UCSD-AML1 (cell line): ENCODE data around the gene WDR93.
"Not testable (repeated sequence)": the region's sequence is repeated elsewhere in the genome, so short reads cannot be mapped to it uniquely, and the experiment has no call there.

Experiments used
- DNase-seq: peaks from one replicate; lab custom pipeline; 2025; ENCODE audit not compliant: unreplicated experiment; lab: John Stamatoyannopoulos, UW

Gene WDR93

GRCh38 chr15:89766357-89767311, 76.0 kb downstream of the WDR93 start:
- no peak for DNase-seq

- no peak for DNase-seq
Observed at GRCh38 chr15:89767411-89767915, 76.9 kb downstream of the WDR93 start.

GRCh38 chr15:89768071-89768500, 77.5 kb downstream of the WDR93 start:
- no peak for DNase-seq

- no peak for DNase-seq
Observed at GRCh38 chr15:89769366-89769765, 78.8 kb downstream of the WDR93 start.

DNA sequence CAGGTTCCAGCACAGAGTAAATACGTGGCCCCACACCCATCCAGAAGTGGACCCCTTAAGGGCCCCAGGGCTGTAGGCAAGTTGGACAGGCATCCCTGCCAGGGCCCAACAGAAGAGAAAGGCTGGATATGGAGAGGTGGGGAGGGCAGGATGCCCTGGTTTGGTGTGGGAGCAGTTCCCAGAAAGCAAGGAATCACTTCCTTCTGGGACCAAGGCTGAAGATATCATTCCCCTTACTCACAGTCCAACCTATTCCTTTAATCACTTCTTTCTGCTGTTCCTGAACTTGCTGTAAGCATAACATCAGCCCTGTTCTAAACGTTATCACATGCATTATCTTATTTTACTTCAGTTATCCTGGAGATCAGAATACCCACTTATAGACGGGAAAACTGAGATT, 79.4 kb downstream of the WDR93 start:
- DNase-seq: no peak

DNA sequence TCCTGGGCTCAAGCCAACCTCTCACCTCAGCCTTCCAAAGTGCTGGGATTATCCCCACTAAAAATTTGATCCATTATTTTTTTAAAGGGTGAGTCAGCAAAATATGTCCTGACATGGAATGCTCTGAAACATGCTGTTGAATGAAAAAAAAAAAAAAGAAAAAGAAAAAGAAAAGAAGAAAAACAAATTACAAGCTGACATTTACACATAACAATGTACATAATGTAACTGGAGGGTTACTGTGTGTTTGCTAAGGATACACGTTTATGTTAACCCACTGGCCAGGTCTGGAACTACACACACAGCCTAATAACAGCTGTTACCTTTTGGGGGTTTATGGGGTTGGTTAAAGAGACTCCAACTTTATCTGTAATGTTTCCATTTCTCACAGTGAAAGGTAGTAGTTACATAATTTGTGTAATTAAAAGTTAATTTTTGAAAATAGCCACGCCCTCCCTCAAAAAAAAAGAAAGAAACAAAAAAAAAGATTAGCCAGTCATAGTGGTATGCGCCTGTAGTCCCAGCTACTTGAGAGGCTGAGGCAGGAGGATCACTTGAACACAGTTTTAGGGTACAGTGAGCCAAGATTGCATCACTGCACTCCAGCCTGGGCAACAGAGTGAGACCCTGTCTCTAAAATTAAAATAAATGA, 82.4 kb downstream of the WDR93 start:
- no peak for DNase-seq

DNA sequence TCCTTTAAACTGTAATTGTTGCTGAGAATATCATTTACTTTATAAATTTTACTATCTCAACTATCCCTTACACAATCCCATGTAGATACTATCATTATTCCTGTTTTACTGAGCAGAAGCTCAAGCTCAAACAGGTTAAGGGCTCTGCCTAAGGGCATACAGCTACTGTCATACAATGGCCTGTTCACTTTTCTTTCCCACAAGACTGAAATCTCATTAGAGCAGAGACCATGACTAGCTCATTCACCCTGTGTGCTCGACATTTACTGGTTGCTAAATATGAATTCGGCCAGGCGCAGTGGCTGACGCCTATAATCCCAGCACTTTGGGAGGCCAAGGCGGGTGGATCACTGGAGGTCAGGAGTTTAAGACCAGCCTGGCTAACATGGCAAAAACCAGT, 83.9 kb downstream of the WDR93 start:
- DNase-seq: no peak

GRCh38 chr15:89775815-89776214, 85.2 kb downstream of the WDR93 start:
- DNase-seq: no peak

DNA sequence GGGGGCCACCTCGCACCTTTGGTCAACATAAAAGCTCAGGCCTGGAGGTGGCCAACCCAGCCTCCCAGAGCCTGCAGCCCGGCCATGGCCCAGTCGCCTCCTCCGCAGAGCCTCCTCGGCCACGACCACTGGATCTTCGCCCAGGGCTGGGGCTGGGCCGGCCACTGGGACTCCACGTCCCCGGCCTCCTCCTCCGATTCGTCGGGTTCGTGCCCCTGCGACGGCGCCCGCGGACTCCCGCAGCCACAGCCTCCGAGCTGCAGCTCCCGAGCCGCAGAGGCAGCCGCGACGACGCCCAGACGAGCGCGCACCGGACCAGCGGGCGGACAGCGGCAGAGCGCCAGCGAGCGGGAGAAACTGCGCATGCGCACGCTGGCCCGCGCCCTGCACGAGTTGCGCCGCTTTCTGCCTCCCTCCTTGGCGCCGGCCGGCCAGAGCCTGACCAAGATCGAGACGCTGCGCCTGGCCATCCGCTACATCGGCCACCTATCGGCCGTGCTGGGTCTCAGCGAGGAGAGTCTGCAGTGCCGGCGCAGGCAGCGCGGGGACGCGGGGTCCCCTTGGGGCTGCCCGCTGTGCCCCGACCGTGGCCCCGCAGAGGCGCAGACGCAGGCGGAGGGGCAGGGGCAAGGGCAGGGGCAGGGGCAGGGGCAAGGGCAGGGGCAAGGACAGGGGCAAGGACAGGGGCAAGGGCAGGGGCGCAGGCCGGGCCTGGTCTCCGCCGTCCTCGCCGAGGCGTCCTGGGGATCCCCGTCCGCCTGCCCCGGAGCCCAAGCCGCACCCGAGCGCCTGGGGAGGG, 85.9 kb downstream of the WDR93 start, which contains the start of gene MESP2:
MESP2 (plus strand) TSS at position 59 of the 799 bp plus-strand sequence; CDS start at position 85, 26 bp downstream.
- peak; percentile 52 for DNase-seq

DNA sequence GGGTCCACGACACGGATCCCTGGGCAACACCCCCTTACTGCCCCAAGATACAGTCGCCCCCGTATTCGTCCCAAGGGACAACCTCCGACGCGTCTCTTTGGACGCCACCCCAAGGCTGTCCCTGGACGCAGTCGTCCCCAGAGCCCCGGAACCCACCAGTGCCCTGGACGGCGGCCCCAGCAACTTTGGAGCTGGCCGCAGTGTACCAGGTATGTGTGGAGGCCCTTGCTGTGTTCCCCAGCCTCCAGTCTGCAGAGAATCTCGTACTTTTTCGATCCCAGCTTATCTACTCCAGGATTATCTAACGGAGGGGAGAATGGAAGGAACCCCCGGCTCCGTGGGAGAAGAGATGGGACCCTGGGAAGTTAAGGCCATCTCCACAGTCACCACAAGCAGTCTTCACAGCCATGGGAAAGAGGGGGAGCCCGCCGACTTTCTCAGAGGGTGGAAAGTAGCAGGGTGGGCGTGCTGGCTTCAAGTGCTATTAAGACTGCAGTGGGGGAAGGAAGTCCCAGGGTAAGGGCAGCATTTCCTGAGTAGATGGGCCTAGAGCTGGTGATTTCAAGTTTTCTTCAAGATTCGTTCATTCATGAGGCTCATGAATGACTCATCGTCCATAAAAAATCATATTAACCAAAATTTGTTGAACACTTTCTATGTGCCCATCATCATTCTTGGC, 86.6 kb downstream of the WDR93 start:
- DNase-seq: no peak

- DNase-seq: no peak
Observed at GRCh38 chr15:89777782-89778380, 87.3 kb downstream of the WDR93 start.

DNA sequence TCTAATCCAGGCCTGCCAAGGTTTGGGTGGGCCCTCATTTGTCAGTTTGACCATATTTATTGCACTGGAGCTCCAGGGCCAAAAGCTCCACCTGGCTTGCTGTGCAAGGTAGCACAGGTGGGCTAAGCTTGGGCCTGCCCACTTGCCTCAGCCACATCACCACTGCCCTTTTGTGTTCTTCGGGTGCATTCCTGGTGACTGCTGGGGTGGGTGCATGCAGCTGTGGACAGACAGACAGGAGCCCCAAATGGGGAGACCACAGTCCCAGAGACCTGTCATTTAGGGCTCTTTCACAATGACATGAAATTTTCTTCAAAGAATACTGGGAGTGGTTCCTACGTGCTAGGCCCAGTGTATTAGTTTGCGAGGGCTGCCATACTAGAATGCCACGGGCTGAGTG, 88.2 kb downstream of the WDR93 start:
- no peak for DNase-seq

GRCh38 chr15:89780601-89781000, 90.0 kb downstream of the WDR93 start:
- no peak for DNase-seq

DNA sequence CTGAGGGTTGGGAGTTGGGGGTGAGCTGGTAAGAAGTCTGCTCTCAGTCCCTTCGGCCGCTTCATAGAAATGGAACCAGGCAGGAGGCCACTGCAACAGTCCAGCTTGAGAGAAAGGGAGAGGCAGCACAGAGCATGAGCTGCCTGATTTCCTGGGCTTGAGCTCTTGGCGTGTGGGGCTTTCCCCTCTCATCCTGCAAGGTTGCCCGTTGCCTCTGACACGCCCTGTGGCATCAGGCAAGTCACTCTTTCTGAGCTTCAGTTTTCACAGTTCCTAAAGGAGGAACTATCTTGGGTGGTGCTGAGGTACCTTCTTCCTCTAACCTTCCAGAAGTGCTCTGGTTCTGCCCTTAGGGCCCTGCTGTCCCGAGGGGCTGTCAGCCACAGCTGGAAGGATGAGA, 90.4 kb downstream of the WDR93 start:
- peak; percentile 44 for DNase-seq

DNA sequence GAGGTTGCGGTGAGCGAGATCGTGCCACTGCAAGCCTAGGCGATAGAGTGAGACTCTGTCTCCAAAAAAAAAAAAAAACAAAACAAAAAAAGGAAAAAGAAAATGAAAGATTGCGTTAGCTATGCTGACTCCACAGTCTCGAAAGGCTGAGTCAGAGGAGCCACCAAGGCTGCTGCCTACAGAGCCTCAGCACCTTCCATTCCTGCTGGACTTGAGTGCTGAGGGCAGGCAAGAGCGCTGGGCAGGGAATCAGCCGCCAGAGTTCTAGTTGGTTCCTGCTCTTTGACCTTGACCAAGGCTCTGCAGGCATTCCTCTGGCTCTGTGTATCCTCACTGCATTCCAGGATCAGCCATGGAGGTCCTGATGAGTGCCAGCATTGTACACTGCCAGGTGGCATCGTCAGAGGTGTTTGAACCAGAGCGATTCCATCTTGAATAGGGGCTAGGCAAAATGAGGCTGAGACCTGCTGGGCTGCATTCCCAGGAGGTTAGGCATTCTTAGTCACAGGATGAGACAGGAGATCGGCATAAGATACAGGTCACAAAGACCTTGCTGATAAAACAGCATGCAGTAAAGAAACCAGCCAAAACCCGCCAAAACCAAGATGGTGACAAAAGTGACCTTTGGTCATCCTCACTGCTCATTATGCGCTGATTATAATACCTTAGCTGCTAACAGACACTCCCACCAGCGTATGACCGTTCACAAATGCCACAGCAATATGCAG, 91.4 kb downstream of the WDR93 start:
- DNase-seq: no peak

- DNase-seq: not testable (repeated sequence)
Observed at GRCh38 chr15:89782619-89782950, 92.0 kb downstream of the WDR93 start.

DNA sequence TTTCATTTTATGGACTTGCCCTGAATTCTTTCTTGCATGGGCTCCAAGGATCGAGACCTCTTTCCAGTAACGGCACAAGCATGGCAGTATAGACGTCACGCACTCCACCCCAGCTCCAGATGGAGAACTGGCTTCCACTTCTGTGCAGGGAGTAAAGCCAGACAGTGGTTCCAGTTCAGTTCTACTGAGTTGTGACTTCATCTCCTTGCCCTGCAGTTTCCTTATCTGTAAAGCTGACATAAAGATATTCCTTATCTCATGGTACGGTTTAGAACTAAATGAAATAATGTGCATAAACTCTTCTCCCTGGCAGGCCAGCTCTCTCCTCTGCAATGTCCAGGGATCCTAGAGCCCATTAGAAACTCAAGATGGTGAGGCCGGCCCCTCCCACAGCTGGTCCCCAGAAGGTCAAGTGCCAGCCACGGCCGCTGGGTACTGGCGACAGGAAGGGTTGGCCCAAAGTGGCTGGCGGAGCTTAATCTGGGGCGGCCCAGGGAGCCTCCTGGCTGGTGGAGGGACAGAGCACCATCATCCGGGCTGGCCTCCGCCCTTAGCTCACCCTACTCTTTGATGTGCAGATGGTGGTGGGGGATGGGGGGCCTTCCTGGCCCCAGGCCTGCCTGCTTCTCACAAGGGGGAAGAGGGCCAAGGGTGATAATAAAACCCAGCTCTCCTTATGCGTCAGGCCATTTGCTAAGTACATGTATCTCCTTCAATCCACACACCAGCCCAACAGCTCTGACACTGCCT, 92.7 kb downstream of the WDR93 start:
- DNase-seq: no peak

DNA sequence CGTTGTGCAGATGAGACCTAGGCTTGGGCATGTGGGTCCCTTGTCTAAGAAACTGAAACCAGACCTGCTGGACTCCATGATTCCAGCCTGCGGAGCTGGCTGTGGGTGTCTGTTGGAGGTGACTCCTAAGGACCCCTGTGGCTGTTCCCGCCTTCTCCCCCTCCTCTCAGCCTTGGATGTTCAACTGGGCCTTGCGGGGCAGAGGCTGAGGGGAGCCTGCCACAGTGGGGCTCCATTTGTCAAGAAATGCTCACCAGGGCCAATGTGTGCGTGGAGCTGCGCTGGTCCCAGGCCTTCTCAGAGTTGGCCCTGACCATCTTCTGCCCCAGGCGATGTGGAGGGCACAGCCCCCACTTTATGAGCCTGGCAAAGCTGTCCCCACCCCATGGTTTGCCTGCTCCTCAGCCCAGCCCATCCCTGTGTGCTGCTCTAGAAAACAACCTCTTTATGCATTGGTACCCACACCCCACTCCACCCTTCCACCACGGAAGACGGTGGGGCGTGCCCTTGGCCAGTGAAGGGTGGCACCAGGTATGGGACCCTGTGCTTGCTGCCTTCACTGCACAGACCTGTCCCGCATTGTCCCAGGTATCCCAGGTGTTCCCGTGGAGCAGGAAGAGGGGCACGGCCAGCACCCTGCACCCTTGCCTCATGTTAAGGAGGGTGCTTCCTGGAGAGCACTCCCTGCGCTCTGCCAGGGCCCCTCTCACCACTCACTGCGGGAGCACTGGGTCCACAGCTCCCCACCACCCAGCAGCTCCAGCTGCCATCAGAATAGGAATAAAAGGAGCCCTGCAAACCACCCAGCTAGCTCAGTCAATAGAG, 93.5 kb downstream of the WDR93 start:
- DNase-seq: no peak
